Smooth muscle cell (in vitro differentiated cells): ENCODE data around the gene HCN2. TPM values are rescaled to one million over a fixed set of nuclear protein-coding genes. Genes with fewer than 3 reads are reported as not detected.

Source experiments
- DNase-seq: peaks from one replicate; lab custom pipeline; 2025; ENCODE audit not compliant: unreplicated experiment; lab: John Stamatoyannopoulos, UW
- H2AFZ ChIP-seq: fragments of 200-600 bp; sonication (generic); 2 replicates; pipeline ENCODE4 v1.6.0; 2016; ENCODE audit warnings: antibody characterized with exemption, low read depth, mild to moderate bottlenecking
- H3F3A ChIP-seq: fragments of 200-600 bp; sonication (generic); 2 replicates; pipeline ENCODE4 v1.6.0; 2017; ENCODE audit warnings: antibody characterized with exemption, low read depth
- H3K27ac ChIP-seq: fragments of 200-600 bp; sonication (generic); 2 replicates; pipeline ENCODE4 v1.5.1; 2016; ENCODE audit warnings: low read depth, mild to moderate bottlenecking
- H3K27me3 ChIP-seq: fragments of 200-600 bp; sonication (generic); 2 replicates; pipeline ENCODE4 v1.6.1; 2016; ENCODE audit warnings: low read depth, mild to moderate bottlenecking
- H3K36me3 ChIP-seq: fragments of 200-600 bp; sonication (generic); 2 replicates; pipeline ENCODE4 v1.5.1; 2016; ENCODE audit warnings: low read depth
- H3K4me1 ChIP-seq: fragments of 200-600 bp; sonication (generic); 2 replicates; pipeline ENCODE4 v1.5.1; 2016; ENCODE audit warnings: low read depth
- H3K4me2 ChIP-seq: fragments of 200-600 bp; sonication (generic); 2 replicates; pipeline ENCODE4 v1.6.0; 2016; ENCODE audit warnings: mild to moderate bottlenecking
- H3K4me3 ChIP-seq: fragments of 200-600 bp; sonication (generic); 2 replicates; pipeline ENCODE4 v1.5.1; 2016; ENCODE audit warnings: mild to moderate bottlenecking
- H3K79me2 ChIP-seq: fragments of 200-600 bp; sonication (generic); 2 replicates; pipeline ENCODE4 v1.6.0; 2016; ENCODE audit warnings: low read depth, mild to moderate bottlenecking
- H3K9ac ChIP-seq: fragments of 200-600 bp; sonication (generic); 2 replicates; pipeline ENCODE4 v1.6.0; 2016; ENCODE audit warnings: low read depth
- H3K9me3 ChIP-seq: fragments of 200-600 bp; sonication (generic); replicated peaks from 2 replicates; pipeline ENCODE4 v1.5.1; 2016; ENCODE audit warnings: low read depth
- H4K20me1 ChIP-seq: fragments of 200-600 bp; sonication (generic); 2 replicates; pipeline ENCODE4 v1.6.0; 2016; ENCODE audit warnings: low read depth
- CTCF ChIP-seq: fragments of 200-600 bp; sonication (generic); IDR thresholded peaks from 2 replicates; pipeline ENCODE4 v1.5.1; 2017; ENCODE audit warnings: borderline replicate concordance, mild to moderate bottlenecking, antibody characterized with exemption; ENCODE audit not compliant: insufficient read depth, poor library complexity, severe bottlenecking
- WGBS: methylation state at CpG from one replicate; pipeline ENCODE4 v1.1.7; 2016; ENCODE audit warnings: low lambda C conversion rate; 5-methylcytosine and 5-hydroxymethylcytosine counted together
- polyA plus RNA-seq: library from polyadenylated mRNA; unstranded; fragments of >200 nt; fragmentation: Nextera tagmentation; extraction: Ambion mirVana; gene quantifications from 2 replicates; pipeline ENCODE4 v1.2.1, GENCODE V29; 2016
- total RNA-seq: library from RNA; depleted of rRNA; stranded (reverse); fragments of >200 nt; gene quantifications from 2 replicates; pipeline ENCODE4 v1.2.3, GENCODE V29; 2014

The HCN2 gene
- total and polyA plus RNA-seq, 2 experiments from 2014 or later, result 0.49 to 0.81 TPM

DNA sequence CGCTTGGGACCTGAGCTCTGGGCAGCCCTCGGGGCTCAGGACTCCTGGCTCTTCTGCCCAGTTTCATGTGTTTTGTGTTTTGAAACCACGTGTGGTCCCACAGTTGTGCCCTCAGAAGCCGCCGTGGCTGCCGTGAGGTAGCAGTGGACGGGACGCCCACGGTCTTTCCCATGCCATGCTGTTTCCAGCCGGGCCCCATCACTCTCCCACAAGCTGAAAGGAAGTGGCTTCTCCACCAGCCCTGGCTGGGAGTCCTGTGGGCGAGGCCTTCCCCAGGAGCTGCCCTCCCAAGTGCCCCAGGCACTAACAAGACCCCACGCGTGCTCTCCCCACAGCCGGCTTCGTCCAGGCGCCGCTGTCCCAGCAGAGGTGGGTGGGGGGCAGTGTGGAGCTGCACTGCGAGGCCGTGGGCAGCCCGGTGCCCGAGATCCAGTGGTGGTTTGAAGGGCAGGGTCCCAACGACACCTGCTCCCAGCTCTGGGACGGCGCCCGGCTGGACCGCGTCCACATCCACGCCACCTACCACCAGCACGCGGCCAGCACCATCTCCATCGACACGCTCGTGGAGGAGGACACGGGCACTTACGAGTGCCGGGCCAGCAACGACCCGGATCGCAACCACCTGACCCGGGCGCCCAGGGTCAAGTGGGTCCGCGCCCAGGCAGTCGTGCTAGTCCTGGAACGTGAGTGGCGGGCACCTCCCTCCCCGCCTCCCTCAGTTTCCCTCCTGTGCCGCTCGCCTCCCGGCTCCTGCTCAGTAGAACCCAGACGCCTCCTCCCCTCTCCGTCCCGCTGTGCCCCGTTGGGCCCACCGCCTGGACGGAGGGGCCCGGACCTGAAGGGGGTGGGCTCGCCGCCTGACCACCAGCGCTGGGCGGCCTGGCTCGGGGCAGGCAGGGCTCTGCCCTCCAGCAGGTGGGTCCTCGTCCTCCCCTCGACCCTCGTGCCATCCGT lies 12.0 kb upstream of the HCN2 start:
- Histone ChIP-seq H3F3A (peaks cover 4% of the 10 kb centered on the region), H3K9me3 (no peaks in the 10 kb centered on the region), H3K36me3 (no peaks in the 10 kb centered on the region), H3K4me3 (no peak overlapping the region), H3K9ac (no peak overlapping the region), H3K4me1 (peaks cover 16% of the 10 kb centered on the region), H3K79me2 (peaks cover 79% of the 10 kb centered on the region), H2AFZ (no peak overlapping the region), H4K20me1 (peaks cover 97% of the 10 kb centered on the region), H3K27ac (no peak overlapping the region), H3K4me2 (peak overlapping the region; percentile 9), H3K27me3 (no peaks in the 10 kb centered on the region)
- WGBS, result 93% methylated on average over 60 of the region's 66 CpGs
- TF ChIP-seq CTCF, result no peak
- no peak for DNase-seq

DNA sequence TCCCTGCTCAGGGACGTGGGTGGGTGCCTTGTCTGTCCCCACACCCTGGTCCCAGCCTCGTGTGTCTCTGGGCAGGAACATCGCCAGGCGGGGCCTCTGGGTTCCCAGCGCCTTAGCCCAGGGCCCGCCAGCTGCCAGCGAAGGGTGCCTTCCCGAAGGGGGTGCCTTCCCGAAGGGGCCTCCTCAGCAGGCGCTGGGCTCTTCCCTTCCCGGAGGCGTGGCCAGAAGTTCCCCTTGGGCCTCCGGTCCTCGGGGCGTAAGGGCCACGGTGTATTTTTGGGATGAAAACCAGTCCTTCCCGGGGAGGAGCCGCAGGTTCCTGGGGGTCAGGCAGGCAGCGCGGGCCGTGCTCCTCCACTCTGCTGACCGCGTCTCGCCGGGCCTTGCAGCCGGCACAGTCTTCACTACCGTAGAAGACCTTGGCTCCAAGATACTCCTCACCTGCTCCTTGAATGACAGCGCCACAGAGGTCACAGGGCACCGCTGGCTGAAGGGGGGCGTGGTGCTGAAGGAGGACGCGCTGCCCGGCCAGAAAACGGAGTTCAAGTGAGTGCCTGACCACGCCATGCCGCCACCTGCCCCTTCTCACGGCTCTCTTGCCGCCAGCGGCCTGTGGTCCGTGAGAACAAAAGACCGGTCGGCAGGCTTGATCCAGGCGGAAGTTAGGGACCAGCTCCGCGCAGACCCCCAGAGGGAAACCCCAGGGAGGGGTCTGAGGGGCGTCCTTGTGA lies 10.4 kb upstream of the HCN2 start:
- Histone ChIP-seq H3K36me3 (no peaks in the 10 kb centered on the region), H3K9me3 (no peaks in the 10 kb centered on the region), H3K4me1 (peaks cover 16% of the 10 kb centered on the region), H3K79me2 (peaks cover 63% of the 10 kb centered on the region), H2AFZ (no peak overlapping the region), H3K4me2 (no peak overlapping the region), H3K4me3 (no peak overlapping the region), H3K27ac (no peak overlapping the region), H4K20me1 (peaks cover 98% of the 10 kb centered on the region), H3K27me3 (no peaks in the 10 kb centered on the region), H3F3A (peaks cover 4% of the 10 kb centered on the region), H3K9ac (no peak overlapping the region)
- no peak for TF ChIP-seq CTCF
- DNase-seq, result no peak
- WGBS, result 95% methylated on average over 46 of the region's 46 CpGs

DNA sequence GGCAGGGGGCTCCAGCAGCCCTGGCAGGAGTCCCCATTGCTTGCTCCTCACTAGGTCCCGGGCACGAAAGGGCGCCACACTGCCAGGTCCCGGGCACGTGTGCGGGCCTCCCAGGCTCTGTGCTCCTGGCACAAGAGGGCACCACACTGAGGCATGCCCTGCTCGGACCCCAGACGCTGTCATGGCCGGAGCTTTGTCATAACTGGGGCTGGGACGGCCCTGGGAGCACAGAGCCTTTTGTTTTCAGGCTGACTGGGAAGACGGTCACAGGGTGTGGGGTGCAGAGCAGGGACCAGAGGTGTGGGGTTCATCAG lies 9.9 kb upstream of the HCN2 start:
- no peak for DNase-seq
- H3K4me3 ChIP-seq, result no peak overlapping the region
- no peaks in the 10 kb centered on the region for H3K27me3 ChIP-seq
- no peak overlapping the region for H3K9ac ChIP-seq
- H3K36me3 ChIP-seq, result no peaks in the 10 kb centered on the region
- peaks cover 13% of the 10 kb centered on the region for H3K4me1 ChIP-seq
- 91% methylated on average over 11 of the region's 11 CpGs for WGBS
- TF ChIP-seq CTCF, result no peak
- peaks cover 58% of the 10 kb centered on the region for H3K79me2 ChIP-seq
- peaks cover 98% of the 10 kb centered on the region for H4K20me1 ChIP-seq
- no peaks in the 10 kb centered on the region for H3F3A ChIP-seq
- no peak overlapping the region for H3K27ac ChIP-seq
- no peak overlapping the region for H3K4me2 ChIP-seq
- no peak overlapping the region for H2AFZ ChIP-seq
- H3K9me3 ChIP-seq, result no peaks in the 10 kb centered on the region
